Right cardiac atrium (tissue), 5 donors: ENCODE results near the gene CHST15. TPM values are rescaled to one million over a fixed set of nuclear protein-coding genes. Genes with fewer than 3 reads are reported as not detected.

Experiments used
- ATAC-seq, 2 donors: fragments of 200-7000 bp; cut with Tn5 transposase; one replicate each; pipeline versions ENCODE4 v1.8.0 to v1.9.1; 2020; ENCODE audit warnings: moderate library complexity in 2 of 2, mild to moderate bottlenecking in 1 of 2
- DNase-seq, 3 donors: peaks; one replicate each; pipeline ENCODE4 v3.0.0-alpha.2; 2020
- H3K27ac ChIP-seq: one replicate; pipeline ENCODE4 v1.5.1; 2013; ENCODE audit warnings: mild to moderate bottlenecking, low read length, control low read depth, moderate library complexity
- H3K27me3 ChIP-seq: one replicate; pipeline ENCODE4 v1.6.1; 2013; ENCODE audit not compliant: control insufficient read depth, insufficient read depth
- H3K4me1 ChIP-seq: one replicate; pipeline ENCODE4 v1.6.1; 2013; ENCODE audit warnings: low read length; ENCODE audit not compliant: control insufficient read depth, insufficient read depth
- H3K4me3 ChIP-seq: one replicate; pipeline ENCODE4 v1.5.1; 2013; ENCODE audit warnings: low read length, control low read depth
- H3K9me3 ChIP-seq: one replicate; pipeline ENCODE4 v1.6.1; 2013; ENCODE audit warnings: low read length; ENCODE audit not compliant: control insufficient read depth
- WGBS: extraction: QIAGEN DNeasy Blood & Tissue Kit; methylation state at CpG from one replicate; pipeline ENCODE4 v1.1.7; 2013; 5-methylcytosine and 5-hydroxymethylcytosine counted together
- intact Hi-C, 4 donors: fragments of 100-400 bp; cut with DNase I; formaldehyde crosslinking; loops; one replicate each; pipeline versions ENCODE4 v1.11.0 to v1.14.0; 2022 to 2023
- polyA plus RNA-seq: library from polyadenylated mRNA; stranded (reverse); fragments of 200-250 nt; gene quantifications from one replicate; pipeline ENCODE4 v1.2.3, GENCODE V29; 2013
- total RNA-seq, 4 donors: library from RNA; stranded (reverse); fragmentation: NEBNext Ultra II Directional; extraction: Animal tissue kit (Norgen Biotek cat#: 25700); gene quantifications; one replicate each; pipeline ENCODE4 v1.2.1, GENCODE V29; 2021
- donor health status: healthy with polysubstance abuse.
- donor health status: DM: no; HTN: yes; CAD: no.
- donor health status: DM: no; HTN: no; CAD: no.
- donor health status: DM: no; HTN: yes; CAD: no; lungs with severe emphysema.
- donor health status: DM: yes; HTN: yes; CAD: no.

CHST15 gene
- total and polyA plus RNA-seq, 5 donors = 2.2 to 11.9 (median 8.2) TPM

DNA sequence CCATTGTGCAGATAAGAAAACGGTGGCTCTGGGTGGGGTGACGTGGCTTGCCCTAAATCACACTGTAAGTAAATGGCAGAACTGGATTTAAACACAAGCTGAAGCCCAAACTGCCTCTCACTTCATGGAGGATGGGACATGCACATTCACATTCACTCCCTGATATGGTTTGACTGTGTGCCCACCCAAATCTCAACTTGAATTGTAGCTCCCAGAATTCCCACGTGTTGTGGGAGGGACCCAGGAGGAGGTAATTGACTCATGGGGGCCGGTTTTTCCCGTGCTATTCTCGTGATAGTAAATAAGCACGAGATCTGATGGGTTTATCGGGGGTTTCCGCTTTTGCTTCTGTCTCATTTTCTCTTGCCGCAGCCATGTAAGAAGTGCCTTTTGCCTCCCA is 32.4 kb downstream of the CHST15 start:
- Histone ChIP-seq H3K9me3 (no peaks in the 10 kb centered on the region), H3K27me3 (no peaks in the 10 kb centered on the region), H3K4me3 (no peak overlapping the region), H3K27ac (no peak overlapping the region), H3K4me1 (peaks cover 1% of the 10 kb centered on the region)
- ATAC-seq (no peak), DNase-seq (no peak)
- intact Hi-C loops = no loop called here
- 83% methylated on average over 10 of the region's 10 CpGs for WGBS

DNA sequence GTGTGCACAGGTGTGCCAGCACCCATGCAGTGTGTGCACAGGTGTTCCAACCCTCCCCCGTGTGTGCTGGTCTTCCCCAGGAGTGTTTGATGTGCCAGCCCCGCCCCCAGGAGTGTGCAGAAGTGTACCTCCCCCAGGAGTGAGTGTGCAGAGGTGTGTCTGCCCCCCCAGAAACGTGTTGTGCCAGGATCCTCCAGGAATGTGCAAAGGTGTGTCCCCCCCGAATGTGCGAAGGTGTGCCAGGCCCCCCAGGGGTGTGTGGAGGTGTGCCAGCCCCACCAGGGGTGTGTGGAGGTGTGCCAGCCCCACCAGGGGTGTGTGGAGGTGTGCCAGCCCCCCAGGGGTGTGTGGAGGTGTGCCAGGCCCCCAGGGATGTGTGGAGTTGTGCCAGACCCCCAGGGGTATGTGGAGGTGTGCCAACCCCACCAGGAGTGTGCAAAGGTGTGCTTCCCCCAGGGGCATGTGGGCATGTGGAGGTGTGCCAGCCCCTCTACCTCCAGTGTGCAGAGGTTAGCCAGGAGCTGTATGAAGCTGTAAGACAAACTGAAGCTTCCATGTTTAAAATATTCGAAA is 33.2 kb downstream of the CHST15 start:
- H3K27me3 ChIP-seq = no peaks in the 10 kb centered on the region
- no peak overlapping the region for H3K27ac ChIP-seq
- no peak overlapping the region for H3K4me3 ChIP-seq
- H3K4me1 ChIP-seq = peaks cover 1% of the 10 kb centered on the region
- 77% methylated on average over 6 of the region's 6 CpGs for WGBS
- H3K9me3 ChIP-seq = no peaks in the 10 kb centered on the region
- intact Hi-C loops = no loop called here
- DNase-seq = no peak
- no peak for ATAC-seq

DNA sequence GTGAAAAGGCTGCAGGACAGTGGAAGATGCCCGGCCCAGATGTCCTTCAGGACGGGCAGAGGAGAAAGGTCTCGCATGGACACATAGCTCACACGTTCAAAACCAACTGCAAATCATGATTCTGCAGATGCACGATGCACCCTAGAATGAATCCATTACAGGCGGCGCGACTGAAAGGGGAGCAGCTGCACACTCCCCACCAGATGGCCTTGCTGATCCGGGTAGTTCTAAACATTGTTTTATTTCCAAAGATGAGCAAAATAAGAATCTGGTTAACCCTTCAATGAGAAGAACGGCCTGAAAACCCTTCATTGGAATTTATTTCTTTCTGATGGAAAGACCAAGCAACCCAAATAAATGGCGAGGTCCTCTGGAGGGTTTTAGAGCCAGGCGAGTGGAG is 33.8 kb downstream of the CHST15 start:
- no peaks in the 10 kb centered on the region for H3K27me3 ChIP-seq
- no peak for DNase-seq
- no peak overlapping the region for H3K27ac ChIP-seq
- intact Hi-C loops = no loop called here
- H3K4me3 ChIP-seq = no peak overlapping the region
- peaks cover 1% of the 10 kb centered on the region for H3K4me1 ChIP-seq
- no peak for ATAC-seq
- 88% methylated on average over 12 of the region's 12 CpGs for WGBS
- H3K9me3 ChIP-seq = no peaks in the 10 kb centered on the region

DNA sequence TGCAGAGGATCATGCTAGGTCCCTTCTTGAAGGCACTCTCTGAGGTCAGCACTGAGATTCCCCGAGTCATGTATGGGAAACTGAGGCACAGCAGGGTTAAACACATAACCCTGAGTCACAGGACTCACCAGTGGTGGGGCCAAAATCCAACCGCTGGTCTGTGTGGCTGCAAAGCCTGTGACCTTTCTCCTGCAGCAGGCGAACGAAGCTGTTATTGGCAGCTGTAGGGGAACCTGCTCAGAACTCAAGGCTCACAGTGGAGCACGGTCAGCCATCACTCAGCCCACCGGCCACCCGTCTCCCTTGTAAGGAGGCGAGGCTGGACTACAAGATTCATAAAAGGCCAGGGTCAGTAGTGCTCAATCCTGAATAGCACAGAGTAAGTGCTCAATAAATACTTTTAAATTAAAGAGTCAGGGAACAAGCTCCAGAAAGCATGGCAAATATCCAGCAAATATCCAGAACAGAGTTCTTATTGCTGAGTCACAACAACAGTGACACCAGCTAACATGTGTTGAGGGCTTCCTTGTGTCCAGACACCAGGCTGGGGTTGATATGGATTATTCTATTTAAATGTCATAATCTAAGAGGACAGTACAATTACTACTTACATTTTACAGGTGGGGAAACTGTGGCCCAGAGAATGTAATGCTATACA is 34.9 kb downstream of the CHST15 start:
- H3K4me1 ChIP-seq = peaks cover 3% of the 10 kb centered on the region
- DNase-seq (no peak), ATAC-seq (no peak)
- no peaks in the 10 kb centered on the region for H3K27me3 ChIP-seq
- no peaks in the 10 kb centered on the region for H3K9me3 ChIP-seq
- no peak overlapping the region for H3K27ac ChIP-seq
- no peak overlapping the region for H3K4me3 ChIP-seq
- 90% methylated on average over 8 of the region's 8 CpGs for WGBS
- intact Hi-C loops = no loop called here

DNA sequence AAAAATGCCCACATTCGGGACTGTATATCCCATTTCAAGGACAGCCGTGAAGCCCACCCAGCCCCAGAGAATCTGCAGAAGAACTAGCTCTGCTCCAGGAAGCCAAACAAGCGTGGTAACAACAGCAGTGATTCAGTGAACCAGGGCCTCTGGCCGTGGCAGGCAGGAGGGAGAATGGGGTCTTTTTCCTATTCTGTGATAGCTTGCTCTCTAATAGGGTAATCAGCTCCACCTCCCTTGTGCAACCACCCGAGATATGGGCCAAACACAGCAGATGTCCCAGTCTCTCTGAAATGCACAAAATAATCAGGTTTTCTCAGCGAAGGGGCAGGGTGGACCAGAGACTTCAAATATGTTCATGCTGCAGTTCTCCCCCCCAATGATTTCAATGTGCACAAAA is 35.8 kb downstream of the CHST15 start:
- ATAC-seq (no peak), DNase-seq (no peak)
- H3K27me3 ChIP-seq = no peaks in the 10 kb centered on the region
- intact Hi-C loops = no loop called here
- H3K27ac ChIP-seq = no peak overlapping the region
- H3K4me1 ChIP-seq = peaks cover 3% of the 10 kb centered on the region
- WGBS = 60% methylated on average over 6 of the region's 6 CpGs
- H3K4me3 ChIP-seq = no peak overlapping the region
- H3K9me3 ChIP-seq = no peaks in the 10 kb centered on the region

DNA sequence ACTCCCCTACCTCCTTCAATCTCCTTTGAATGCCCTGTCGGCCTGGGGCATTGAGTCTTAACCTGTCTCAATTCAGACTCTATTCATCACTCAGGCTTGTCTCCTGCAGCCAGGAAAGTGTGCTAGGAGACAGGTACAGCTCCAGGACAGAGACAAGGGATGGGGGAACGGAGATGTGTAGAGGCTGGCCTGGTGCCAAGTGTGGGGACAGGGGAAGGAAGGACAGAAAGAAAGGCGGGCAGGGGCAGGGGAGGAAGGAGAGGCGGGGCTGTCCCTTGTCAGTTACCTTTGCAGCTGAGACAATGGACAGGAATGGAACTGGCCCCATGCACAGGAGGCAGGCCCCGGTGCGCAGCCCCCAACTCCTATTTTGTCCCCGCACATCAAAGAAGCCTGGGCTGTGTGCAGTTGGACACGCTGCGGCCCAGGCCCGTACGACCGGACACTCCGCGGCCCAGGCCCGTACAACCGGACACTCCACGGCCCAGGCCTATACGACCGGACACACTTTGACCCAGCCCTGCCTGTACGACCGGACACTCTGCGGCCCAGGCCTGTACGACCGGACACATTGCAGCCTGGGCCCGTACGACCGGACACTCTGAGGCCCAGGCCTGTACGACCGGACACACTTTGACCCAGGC is 36.9 kb downstream of the CHST15 start:
- 84% methylated on average over 29 of the region's 29 CpGs for WGBS
- Histone ChIP-seq H3K27ac (no peak overlapping the region), H3K4me1 (peaks cover 3% of the 10 kb centered on the region), H3K4me3 (no peak overlapping the region), H3K9me3 (no peaks in the 10 kb centered on the region), H3K27me3 (no peaks in the 10 kb centered on the region)
- ATAC-seq (peak; percentile 19 to 43), DNase-seq (no peak)
- intact Hi-C loops = no loop called here

DNA sequence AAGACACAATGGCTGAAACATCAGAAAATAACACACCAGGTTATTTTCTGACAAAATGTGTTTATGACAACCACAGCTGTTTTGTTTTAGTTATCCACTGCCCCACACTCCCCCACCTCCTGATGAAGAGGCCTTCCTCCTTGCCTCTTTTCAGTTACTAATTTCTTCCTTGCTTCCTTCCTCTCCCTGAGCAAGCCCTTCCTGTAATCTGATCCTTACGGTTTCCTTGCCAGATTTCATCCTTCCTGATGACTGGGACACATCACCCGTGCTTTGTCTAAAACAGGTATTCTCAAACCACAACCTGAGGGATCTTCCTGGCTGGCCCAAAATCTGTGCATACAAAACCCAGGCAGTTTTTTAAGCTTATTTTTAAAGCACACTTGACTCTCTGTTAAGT is 39.4 kb downstream of the CHST15 start:
- 33% methylated on average over 2 of the region's 2 CpGs for WGBS
- Histone ChIP-seq H3K4me1 (peaks cover 3% of the 10 kb centered on the region), H3K4me3 (no peak overlapping the region), H3K27ac (no peak overlapping the region), H3K27me3 (no peaks in the 10 kb centered on the region), H3K9me3 (no peaks in the 10 kb centered on the region)
- DNase-seq (no peak), ATAC-seq (no peak)
- intact Hi-C loops = no loop called here

DNA sequence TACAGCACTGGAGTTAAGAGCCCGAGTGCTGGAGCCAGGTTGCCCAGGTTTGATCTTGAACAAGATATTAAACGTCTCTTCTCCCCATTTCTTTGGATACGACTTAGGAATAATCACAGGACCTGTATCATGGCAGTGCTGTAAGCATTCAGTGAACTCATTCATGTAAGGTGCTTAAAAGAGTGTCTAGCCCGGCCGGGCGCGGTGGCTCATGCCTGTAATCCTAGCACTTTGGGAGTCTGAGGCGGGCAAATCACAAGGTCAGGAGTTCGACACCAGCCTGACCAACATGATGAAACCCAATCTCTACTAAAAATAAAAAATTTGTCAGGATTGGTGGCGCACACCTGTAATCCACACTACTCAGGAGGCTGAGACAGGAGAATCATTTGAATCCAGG is 40.8 kb downstream of the CHST15 start:
- Histone ChIP-seq H3K4me1 (peaks cover 3% of the 10 kb centered on the region), H3K9me3 (no peaks in the 10 kb centered on the region), H3K4me3 (no peak overlapping the region), H3K27me3 (no peaks in the 10 kb centered on the region), H3K27ac (no peak overlapping the region)
- ATAC-seq (no peak), DNase-seq (no peak)
- intact Hi-C loops = no loop called here
- 96% methylated on average over 10 of the region's 10 CpGs for WGBS

DNA sequence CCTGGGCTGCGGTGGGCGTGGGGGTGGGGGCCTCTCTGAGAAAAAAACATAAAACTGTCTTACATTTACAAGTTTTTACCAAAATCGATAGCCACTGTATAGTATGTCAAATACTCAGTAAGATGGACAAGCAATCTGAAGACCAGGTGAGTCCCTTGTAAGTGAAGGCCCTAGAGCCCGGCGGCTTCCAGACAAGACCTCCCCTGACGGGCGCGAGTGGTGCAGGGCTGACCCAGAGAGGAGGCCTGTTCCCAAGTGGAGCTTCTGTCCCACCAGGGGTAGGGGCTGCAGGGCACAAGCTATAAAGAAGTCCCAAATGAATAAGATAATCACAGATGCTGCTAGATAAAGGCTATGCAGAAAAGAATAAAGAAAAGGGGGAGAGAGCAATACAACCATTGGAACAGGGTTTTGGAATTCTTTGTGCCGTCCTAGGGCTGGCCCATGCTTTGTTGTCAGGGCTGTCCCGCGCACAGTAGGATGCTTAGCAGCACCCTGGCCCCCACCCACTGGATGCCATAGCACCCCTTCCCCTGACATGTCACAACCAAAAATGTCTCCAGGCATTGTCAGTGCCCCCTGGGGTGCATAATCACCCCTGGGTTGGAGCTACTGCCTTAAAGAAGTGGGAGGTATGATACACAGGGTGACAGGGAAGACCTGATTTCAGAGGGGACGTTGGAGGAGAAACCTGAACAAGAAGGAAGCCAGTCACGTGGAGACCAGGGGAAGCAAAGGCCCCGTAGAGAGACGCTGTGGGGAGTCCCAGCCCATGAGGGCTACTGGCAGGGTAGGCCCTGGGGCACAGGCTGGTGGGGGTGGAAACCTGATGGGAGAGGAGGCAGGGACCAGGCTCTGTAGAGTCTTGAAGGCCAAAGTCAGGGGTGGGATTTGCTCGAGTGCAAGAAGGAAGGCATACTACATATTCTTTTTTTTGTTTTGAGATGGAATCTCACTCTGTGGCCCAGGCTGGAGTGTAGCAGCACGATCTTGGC is 43.1 kb downstream of the CHST15 start:
- H3K9me3 ChIP-seq = no peaks in the 10 kb centered on the region
- no peaks in the 10 kb centered on the region for H3K27me3 ChIP-seq
- no peak for DNase-seq
- no peak overlapping the region for H3K4me3 ChIP-seq
- 92% methylated on average over 17 of the region's 17 CpGs for WGBS
- peak; percentile 18 to 24 for ATAC-seq
- no peak overlapping the region for H3K27ac ChIP-seq
- peaks cover 3% of the 10 kb centered on the region for H3K4me1 ChIP-seq
- intact Hi-C loops = no loop called here

DNA sequence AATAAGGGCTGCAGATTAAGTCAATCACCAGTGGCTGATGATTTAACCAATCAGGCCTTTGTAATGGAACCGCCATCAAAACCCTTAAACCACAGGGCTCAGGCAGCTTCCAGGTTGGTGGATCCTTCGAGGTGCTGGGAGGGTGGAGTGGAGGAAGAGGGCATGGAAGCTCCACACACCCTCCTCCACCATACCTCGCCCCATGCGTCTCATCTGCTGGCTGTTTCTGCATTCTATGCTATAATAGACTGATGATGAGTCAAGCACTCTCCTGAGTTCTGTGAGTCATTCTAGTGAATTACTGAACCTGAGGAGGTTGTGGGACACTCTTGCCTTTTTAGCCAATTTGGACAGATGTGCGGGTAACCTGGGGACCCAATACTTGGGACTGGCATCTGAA is 43.9 kb downstream of the CHST15 start:
- Histone ChIP-seq H3K4me3 (no peak overlapping the region), H3K27ac (no peak overlapping the region), H3K27me3 (no peaks in the 10 kb centered on the region), H3K9me3 (no peaks in the 10 kb centered on the region), H3K4me1 (peaks cover 3% of the 10 kb centered on the region)
- no peak for DNase-seq
- intact Hi-C loops = no loop called here
- 95% methylated on average over 5 of the region's 5 CpGs for WGBS
- no peak for ATAC-seq
